Nephron (organoid): ENCODE results near the gene PODN.
A peak's percentile ranks its signal among the peaks of the same experiment; 100 is the strongest.

Experiments used
- H3K27ac Mint-ChIP-seq, 3 experiments: 2 replicates each; pipeline ENCODE4 v1.8.0; 2020; ENCODE audit warnings: mixed read lengths in 3 of 3, mild to moderate bottlenecking in 2 of 3, moderate library complexity in 1 of 3
- H3K27me3 Mint-ChIP-seq: 2 replicates; pipeline ENCODE4 v1.8.0; 2021; ENCODE audit warnings: low read depth, mild to moderate bottlenecking, moderate library complexity, mixed read lengths
- H3K36me3 Mint-ChIP-seq: 2 replicates; pipeline ENCODE4 v1.8.0; 2020; ENCODE audit warnings: low read depth, mixed read lengths
- H3K4me1 Mint-ChIP-seq: 2 replicates; pipeline ENCODE4 v1.8.0; 2020; ENCODE audit warnings: mixed read lengths
- H3K4me3 Mint-ChIP-seq, 3 experiments: 2 replicates each; pipeline ENCODE4 v1.8.0; 2020; ENCODE audit warnings: mild to moderate bottlenecking in 3 of 3, mixed read lengths in 3 of 3, moderate library complexity in 2 of 3
- H3K9me3 Mint-ChIP-seq: 2 replicates; pipeline ENCODE4 v1.8.0; 2020; ENCODE audit warnings: mixed read lengths
- TF ChIP-seq, protein P1 (sequence below), 3 experiments: fragments of 200-600 bp; sonication (generic); IDR thresholded peaks; one replicate each; pipeline ENCODE4 v1.5.0; 2021; ENCODE audit warnings: antibody characterized with exemption in 3 of 3; ENCODE audit not compliant: unreplicated experiment in 3 of 3

Gene PODN, protein sequence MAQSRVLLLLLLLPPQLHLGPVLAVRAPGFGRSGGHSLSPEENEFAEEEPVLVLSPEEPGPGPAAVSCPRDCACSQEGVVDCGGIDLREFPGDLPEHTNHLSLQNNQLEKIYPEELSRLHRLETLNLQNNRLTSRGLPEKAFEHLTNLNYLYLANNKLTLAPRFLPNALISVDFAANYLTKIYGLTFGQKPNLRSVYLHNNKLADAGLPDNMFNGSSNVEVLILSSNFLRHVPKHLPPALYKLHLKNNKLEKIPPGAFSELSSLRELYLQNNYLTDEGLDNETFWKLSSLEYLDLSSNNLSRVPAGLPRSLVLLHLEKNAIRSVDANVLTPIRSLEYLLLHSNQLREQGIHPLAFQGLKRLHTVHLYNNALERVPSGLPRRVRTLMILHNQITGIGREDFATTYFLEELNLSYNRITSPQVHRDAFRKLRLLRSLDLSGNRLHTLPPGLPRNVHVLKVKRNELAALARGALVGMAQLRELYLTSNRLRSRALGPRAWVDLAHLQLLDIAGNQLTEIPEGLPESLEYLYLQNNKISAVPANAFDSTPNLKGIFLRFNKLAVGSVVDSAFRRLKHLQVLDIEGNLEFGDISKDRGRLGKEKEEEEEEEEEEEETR

DNA sequence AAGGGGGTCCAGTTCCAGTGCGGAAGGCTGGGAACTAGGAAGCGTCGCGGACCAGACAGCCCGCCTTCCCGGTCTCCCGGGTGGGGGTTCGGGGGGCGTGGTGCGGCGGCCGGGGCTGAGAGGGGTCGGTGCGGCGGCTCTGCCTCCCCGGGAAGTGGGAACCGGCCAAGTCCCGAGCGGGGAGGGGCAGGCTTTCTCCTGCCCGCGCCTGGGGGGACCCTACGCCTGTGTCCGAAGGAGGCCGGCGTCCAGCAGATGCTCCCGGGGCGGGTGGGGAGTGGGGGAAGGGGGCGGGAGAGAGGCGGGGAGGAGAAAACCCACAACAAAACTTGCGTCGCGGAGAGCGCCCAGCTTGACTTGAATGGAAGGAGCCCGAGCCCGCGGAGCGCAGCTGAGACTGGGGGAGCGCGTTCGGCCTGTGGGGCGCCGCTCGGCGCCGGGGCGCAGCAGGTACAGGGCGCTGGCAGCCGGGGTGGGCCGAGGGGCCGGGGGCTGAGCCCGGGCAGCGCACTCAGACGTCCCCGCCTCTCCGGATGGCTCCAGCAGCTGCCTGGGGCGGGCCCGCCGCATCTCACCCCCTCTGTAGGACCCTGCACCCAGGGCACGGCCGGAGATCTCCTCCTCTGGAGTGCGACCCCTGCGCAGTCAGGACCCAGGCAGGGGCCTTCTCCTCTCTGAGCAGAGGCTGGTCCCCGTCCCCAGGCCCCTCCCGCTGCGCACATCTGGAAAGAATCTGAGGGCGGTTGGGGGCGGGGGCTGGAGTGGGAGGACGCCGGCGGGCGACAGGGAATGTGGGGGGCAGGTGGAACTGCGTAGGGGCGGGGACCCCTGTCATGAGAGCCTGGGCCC is at the start of gene PODN:
TSS of gene PODN (plus strand) at position 355 of the 849 bp plus-strand sequence. CDS start 7,643 bp downstream, outside the sequence.
- H3K36me3 Mint-ChIP-seq, result no peaks in the 10 kb centered on the region

DNA sequence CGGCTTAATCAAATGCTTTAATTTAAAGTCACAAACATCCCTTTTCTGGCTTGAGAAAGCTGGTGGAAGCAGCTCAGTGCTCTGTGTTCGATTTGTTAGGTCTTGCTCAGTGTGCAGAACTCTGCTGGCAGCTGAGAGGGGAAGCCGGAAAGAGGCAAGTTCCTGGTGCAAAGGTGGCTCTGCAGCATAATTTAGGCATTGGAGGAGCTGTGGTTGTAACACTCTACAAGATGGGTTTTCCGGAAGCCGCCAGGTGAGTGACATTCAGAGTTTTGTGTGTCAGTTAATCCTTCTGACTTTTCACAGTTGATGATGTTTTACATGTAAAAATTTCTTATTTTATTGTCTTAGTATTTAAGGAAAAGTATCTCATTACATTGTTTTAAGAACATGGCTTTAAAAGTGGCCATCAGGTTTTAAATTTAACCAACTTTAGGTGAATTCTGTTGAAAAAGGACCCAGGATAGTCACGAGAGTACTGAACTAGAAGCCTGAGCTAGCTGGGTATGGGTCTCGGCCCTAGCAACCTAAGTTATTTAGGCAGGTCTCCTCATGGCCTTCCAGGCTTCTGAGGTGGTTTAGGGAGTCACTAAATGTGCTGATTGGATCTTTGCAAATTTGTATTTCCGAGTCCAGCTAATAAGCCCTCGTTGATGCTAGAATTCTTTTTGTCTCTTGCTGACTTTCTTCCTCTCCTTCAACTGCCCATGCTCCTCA is 47.1 kb upstream of the PODN start:
- Mint-ChIP-seq H3K27me3 (no peaks in the 10 kb centered on the region), H3K27ac (peak overlapping the region; percentile 89 to 91 (median 90)), H3K36me3 (peaks cover 17% of the 10 kb centered on the region), H3K4me1 (peaks cover 22% of the 10 kb centered on the region), H3K9me3 (peaks cover 5% of the 10 kb centered on the region), H3K4me3 (peak overlapping the region; percentile 85 to 95 (median 95))
- TF ChIP-seq, protein P1, sequence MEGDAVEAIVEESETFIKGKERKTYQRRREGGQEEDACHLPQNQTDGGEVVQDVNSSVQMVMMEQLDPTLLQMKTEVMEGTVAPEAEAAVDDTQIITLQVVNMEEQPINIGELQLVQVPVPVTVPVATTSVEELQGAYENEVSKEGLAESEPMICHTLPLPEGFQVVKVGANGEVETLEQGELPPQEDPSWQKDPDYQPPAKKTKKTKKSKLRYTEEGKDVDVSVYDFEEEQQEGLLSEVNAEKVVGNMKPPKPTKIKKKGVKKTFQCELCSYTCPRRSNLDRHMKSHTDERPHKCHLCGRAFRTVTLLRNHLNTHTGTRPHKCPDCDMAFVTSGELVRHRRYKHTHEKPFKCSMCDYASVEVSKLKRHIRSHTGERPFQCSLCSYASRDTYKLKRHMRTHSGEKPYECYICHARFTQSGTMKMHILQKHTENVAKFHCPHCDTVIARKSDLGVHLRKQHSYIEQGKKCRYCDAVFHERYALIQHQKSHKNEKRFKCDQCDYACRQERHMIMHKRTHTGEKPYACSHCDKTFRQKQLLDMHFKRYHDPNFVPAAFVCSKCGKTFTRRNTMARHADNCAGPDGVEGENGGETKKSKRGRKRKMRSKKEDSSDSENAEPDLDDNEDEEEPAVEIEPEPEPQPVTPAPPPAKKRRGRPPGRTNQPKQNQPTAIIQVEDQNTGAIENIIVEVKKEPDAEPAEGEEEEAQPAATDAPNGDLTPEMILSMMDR (IDR thresholded peaks at IDR 0.05; ENCODE audit: unreplicated experiment in 3 of 3), result no peak

More for the DNA sequence above, at the start of gene PODN:
- Mint-ChIP-seq H3K27ac (peak within 1 kb of the TSS; percentile 17 to 55 (median 23)), H3K27me3 (peaks cover 54% of the 10 kb centered on the region), H3K4me1 (peaks cover 35% of the 10 kb centered on the region), H3K4me3 (peak within 1 kb of the TSS; percentile 82 to 84 (median 84)), H3K9me3 (no peaks in the 10 kb centered on the region)
- TF ChIP-seq, protein P1 (IDR thresholded peaks at IDR 0.05; ENCODE audit: unreplicated experiment in 3 of 3), result no peak

DNA sequence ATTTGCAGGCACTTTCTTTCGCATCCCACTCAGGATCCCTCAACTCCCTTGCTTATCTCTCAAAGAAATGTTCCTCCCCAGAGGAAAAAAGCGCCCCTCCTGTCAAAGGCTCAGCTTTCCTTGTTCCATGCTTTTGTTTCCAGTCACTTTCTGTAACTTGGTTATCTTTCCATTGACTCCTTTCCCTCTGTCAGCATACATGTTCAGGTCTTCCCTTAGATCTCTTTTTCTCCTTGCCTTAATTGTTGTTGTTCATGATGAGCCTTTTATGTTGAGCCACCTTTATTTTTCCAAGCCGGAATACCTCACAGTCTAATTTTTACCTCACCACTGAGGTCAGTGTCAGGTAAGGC is 46.5 kb upstream of the PODN start:
- Mint-ChIP-seq H3K4me1 (peaks cover 22% of the 10 kb centered on the region), H3K27ac (peak overlapping the region; percentile 89 to 91 (median 90)), H3K36me3 (peaks cover 17% of the 10 kb centered on the region), H3K27me3 (no peaks in the 10 kb centered on the region), H3K4me3 (peak overlapping the region; percentile 85 to 95 (median 95)), H3K9me3 (peaks cover 4% of the 10 kb centered on the region)
- TF ChIP-seq, protein P1 (IDR thresholded peaks at IDR 0.05; ENCODE audit: unreplicated experiment in 3 of 3), result no peak

DNA sequence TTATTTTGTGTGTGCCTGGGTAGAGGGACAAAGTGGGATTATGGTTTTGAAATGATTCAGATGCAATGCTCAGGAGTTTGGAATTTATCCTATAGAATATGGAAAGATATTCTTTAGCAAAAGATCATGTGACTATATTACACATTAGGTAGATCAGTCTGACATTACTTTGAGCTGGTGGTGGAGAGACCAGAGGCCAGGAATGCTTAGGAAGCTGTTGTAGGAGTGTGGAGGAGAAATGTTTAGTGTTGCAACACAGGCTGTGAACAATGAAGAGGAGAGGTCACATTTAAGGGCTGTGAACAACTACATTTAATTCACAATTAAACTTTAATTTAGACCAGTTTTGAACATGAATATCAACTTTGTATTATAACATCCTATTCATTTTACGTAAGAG is 45.3 kb upstream of the PODN start:
- Mint-ChIP-seq H3K9me3 (no peaks in the 10 kb centered on the region), H3K4me1 (peaks cover 22% of the 10 kb centered on the region), H3K27ac (no peak overlapping the region), H3K36me3 (peaks cover 17% of the 10 kb centered on the region), H3K4me3 (peak overlapping the region; percentile 24 to 31 (median 27)), H3K27me3 (no peaks in the 10 kb centered on the region)
- TF ChIP-seq, protein P1 (IDR thresholded peaks at IDR 0.05; ENCODE audit: unreplicated experiment in 3 of 3), result no peak

DNA sequence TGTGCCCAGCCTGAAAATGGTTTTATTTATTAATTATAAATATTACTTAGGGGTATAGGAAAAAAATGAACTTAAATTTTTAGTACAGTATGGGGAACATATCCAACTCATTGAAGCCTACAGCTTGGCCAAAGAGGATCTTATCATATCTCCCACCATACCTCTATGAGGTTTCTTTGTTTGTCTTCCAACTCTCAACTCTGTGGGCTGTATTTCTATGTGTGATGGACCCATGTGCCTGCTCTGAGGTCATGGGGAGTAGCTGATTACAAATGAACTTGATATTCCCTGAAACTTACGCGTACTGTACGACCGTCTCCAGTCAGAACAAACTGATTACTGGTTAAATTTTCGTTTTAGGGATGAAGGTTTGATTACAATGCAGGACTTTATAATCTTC is 41.4 kb upstream of the PODN start:
- TF ChIP-seq, protein P1 (IDR thresholded peaks at IDR 0.05; ENCODE audit: unreplicated experiment in 3 of 3), result no peak
- peaks cover 17% of the 10 kb centered on the region for H3K36me3 Mint-ChIP-seq
- H3K4me1 Mint-ChIP-seq, result peaks cover 12% of the 10 kb centered on the region
- H3K9me3 Mint-ChIP-seq, result no peaks in the 10 kb centered on the region
- no peak overlapping the region for H3K4me3 Mint-ChIP-seq
- no peak overlapping the region for H3K27ac Mint-ChIP-seq
- no peaks in the 10 kb centered on the region for H3K27me3 Mint-ChIP-seq
